HFF-Myc (cell line): ENCODE measurements around the gene DEPDC5.
"Not testable (repeated sequence)": the region's sequence is repeated elsewhere in the genome, so short reads cannot be mapped to it uniquely, and the experiment has no call there.

Experiments
- DNase-seq: peaks from one replicate; pipeline ENCODE4 v3.0.0-alpha.2; 2011; ENCODE audit warnings: low read depth; ENCODE audit errors: extremely low read depth
- H3K4me3 ChIP-seq: replicated peaks from 2 replicates; pipeline ENCODE4 v1.5.1; 2011; ENCODE audit warnings: low read depth, mild to moderate bottlenecking, control low read depth, low read length
- TF ChIP-seq, protein P1 (sequence below): IDR thresholded peaks from 2 replicates; pipeline ENCODE4 v1.5.1; 2012; ENCODE audit warnings: mild to moderate bottlenecking, low read depth, low read length, control low read depth; ENCODE audit errors: missing control alignments

DEPDC5 gene

GRCh38 chr22:31749636-31750364, 4.0 kb upstream of the DEPDC5 start, which contains the start of gene PRR14L:
Gene PRR14L, minus strand, starts transcription at chr22:31750132. Its CDS starts 11,272 bp downstream, at chr22:31738860.
- DNase-seq: peak; percentile 73
- TF ChIP-seq, protein P1, sequence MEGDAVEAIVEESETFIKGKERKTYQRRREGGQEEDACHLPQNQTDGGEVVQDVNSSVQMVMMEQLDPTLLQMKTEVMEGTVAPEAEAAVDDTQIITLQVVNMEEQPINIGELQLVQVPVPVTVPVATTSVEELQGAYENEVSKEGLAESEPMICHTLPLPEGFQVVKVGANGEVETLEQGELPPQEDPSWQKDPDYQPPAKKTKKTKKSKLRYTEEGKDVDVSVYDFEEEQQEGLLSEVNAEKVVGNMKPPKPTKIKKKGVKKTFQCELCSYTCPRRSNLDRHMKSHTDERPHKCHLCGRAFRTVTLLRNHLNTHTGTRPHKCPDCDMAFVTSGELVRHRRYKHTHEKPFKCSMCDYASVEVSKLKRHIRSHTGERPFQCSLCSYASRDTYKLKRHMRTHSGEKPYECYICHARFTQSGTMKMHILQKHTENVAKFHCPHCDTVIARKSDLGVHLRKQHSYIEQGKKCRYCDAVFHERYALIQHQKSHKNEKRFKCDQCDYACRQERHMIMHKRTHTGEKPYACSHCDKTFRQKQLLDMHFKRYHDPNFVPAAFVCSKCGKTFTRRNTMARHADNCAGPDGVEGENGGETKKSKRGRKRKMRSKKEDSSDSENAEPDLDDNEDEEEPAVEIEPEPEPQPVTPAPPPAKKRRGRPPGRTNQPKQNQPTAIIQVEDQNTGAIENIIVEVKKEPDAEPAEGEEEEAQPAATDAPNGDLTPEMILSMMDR: no peak
- peak within 1 kb of the TSS; percentile 99 for H3K4me3 ChIP-seq

- TF ChIP-seq, protein P1: no peak
- no peak for DNase-seq
- H3K4me3 ChIP-seq: peak overlapping the region; percentile 99
Observed at GRCh38 chr22:31750365-31751284, 3.2 kb upstream of the DEPDC5 start.

GRCh38 chr22:31752096-31752847, 1.5 kb upstream of the DEPDC5 start:
- TF ChIP-seq, protein P1: no peak
- H3K4me3 ChIP-seq: no peak overlapping the region

DNA sequence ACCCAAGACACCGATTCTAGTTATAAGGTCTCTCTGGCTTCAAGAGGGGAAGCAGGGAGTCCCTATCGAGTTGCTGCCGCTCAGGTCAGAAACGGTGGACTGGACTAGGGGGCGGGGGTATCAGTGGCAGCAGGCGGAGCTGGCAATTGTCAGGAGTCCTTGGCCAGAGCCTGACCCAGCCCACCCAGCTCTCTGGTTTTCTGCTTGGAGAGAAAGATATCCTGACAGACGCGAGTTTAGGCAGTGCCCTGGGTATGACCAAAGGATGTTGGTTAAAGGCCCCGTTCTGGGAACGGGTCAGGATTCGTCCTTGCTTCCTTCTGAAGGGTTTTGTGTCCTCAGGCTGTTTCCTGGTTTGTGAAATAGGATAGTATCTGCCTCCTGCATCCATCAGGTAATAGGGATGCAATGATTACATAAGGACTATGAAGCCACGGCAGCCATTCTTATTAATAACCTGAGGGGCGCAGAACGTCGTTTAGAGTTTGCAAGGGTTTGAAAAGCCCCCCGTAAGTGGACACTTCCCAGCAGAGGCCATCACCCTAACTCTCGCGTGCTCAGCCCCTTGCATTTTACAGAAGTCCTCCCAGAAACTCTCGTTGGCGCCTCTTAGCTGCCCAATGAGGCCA, 700 bp upstream of the DEPDC5 start:
- DNase-seq: no peak
- peak overlapping the region; percentile 80 for H3K4me3 ChIP-seq
- TF ChIP-seq, protein P1: no peak

More at GRCh38 chr22:31752096-31752847, 1.5 kb upstream of the DEPDC5 start:
- no peak for DNase-seq

DNA sequence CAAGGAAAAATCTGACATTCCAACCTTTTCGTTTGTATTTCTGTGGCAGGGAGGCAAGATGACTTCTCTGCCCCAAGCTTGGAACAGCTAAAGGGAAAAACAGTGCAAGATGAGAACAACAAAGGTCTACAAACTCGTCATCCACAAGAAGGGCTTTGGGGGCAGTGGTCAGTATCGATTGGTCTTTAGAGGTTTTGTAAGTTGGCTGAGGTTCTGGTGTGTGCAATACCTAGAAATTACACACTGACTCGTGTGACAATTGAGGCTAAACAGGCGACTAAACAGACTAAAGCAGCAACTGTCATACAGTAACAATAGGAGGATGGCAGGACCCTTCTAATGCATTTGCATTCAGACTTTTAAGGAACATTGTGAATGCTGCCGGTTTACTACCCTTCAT, 994 bp downstream of the DEPDC5 start:
- TF ChIP-seq, protein P1: no peak
- peak overlapping the region; percentile 80 for H3K4me3 ChIP-seq
- no peak for DNase-seq

DNA sequence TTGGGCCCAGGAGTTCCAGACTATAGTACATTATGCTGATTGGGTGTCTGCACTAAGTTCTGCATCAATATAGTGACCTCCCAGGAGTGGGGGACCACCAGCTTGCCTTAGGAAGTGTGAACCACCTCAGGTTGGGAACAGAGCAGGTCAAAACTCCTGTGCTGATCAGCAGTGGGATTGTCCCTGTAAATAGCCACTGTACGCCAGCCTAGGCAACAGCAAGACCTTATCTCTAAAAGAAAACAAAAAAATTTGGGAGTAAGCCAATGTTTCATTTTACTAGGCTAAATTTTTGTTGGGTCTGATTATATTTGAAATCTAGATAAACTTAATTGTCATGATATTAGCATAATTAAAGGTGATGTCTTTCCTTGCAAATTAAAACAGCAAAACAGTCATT, 3.4 kb downstream of the DEPDC5 start:
- no peak overlapping the region for H3K4me3 ChIP-seq
- no peak for DNase-seq
- TF ChIP-seq, protein P1: no peak

DNA sequence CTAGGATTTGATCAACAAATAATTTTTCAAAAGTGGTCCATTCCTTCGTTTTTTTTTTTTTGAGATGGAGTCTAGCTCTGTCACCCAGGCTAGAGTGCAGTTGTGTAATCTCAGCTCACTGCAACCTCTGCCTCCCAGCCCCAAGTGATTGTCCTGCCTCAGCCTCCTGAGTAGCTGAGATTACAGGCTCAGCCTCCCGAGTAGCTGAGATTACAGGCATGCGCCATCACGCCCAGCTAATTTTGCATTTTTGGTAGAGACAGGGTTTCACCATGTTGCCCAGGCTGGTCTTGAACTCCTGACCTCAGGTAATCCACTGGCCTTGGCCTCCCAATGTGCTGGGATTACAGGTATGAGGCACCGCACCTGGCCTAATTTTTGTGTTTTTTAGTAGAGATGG, 5.0 kb downstream of the DEPDC5 start:
- not testable (repeated sequence) for DNase-seq, H3K4me3 ChIP-seq
